Activated CD8-positive, alpha-beta memory T cell treated with anti-CD3 and anti-CD28 coated beads for 48 hours (primary cell): Measurements from ENCODE around the gene ZNF205.
"Not testable (repeated sequence)": the region's sequence is repeated elsewhere in the genome, so short reads cannot be mapped to it uniquely, and the experiment has no call there.

ENCODE experiments used
- DNase-seq, 3 experiments: peaks; one replicate each; pipeline ENCODE4 v3.0.0-alpha.2; 2020; ENCODE audit warnings: low read depth in 2 of 3, low spot score in 2 of 3

Gene ZNF205

DNA sequence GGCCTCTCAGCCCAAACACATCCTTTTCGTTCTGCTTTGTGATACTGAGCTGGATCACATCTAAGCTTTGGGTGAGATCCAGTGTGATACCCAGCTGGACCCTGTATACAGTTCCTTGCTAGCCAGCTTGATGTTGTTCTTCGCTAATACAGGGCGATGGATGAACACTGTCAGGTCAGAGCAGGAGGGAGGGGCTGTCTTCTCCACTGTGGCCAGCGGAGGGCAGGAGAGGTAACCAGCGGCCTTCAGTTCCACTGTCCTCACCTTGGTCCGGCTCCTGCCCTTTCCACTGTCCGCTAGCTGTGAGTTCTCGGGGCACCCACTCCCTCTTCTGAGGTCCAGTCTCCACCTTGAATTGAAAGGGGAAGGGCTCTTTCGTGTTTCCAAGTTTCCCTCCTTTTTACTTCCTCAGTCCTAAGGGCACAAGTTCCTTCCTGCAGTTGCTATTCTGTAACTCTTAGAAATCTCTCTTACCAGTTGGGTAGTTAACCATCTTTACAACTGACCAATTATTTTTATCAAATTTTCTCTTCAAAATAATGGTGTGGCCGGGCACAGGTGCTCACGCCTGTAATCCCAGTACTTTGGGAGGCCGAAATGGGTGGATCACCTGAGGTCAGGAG, 19.5 kb downstream of the ZNF205 start:
- DNase-seq: no peak

DNA sequence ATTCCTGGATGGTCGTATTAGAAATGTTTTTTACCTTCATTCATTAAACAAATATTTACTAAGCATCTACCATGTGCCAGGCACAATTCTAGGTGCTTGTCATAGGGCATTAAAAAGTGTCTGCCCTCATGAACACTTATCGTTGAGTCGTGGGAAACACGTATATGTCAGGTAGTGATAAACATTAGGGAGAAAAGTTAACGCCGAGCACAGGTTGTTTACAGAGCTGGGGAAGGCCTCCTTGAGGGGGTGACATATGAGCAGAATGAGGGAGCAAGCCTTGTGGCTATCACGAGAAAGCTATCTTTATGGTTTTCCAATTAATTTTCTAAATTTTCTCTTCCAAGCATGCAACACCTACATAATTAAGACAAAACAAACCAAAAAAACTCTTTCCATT, 21.5 kb downstream of the ZNF205 start:
- no peak for DNase-seq

DNA sequence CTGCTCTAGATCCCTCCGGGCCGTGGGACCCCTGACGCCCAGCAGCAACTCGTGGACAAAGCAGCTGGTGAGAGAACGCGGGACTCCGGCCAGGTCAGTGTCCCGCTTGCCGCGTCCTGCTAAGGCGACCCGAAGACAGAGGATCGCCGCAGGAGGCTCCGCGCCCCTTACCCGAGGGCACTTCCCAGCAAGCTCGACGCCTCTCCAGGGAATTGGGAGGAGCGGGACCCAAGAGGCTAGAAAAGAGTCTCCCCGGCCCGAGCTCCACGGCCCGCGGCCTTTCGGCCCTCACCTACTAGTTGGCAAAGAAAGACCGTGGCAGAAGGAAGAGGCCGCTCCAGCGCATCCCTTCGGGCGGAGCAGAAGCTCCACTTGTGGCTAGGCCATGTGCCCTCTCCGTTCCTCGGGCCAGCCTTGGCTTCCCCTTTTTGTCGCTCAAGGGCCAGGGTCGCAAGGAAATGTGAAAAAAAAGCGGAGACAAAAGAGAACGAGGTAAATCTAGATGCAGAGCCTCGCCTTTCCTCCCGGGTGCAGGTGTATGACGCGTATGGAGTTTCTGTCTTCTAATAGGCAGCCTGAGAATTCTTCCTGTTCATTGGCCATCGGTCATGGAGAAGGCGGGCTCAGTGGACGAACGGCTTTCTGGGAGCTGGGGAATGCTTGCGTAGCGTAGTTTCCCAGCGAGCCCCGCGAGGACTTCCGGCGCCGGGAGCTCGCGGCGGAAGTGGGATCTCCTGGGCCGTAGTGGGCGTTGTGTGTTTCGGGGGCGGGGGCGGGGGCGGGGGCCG, 22.1 kb downstream of the ZNF205 start, which contains the start of gene ZNF213:
TSS of gene ZNF213 (plus strand) at position 692 of the 788 bp plus-strand sequence. CDS start 2,252 bp downstream, outside the sequence.
- peak; percentile 53 to 80 (median 68) for DNase-seq

DNA sequence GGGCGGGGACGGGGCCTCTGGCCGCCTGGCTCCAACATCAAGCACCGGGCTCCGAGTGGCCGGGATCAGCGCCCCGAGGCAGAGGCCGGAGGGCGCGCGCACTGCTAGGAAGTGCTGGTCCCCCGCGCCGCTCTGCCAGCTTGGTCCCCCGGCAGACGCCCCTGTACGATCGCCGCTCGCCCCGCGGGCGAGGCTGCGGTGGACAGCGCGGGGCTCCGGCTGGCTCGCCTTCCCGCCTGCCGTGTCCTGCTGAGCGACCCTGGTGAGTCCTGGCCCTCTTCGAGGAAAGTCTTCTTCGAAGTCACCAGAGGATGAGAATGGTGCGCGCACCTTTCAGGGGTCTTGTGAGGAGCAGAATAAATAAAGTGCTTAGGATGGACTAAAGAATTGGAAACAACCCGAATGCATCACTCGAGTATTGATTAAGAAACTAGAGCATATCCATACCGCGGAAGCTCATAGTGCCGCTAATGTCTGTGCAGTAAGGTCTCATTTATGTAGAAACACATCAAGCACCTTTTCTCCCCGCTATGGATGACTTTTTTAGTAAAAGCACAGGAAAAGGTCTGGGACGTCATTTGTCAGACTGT, 22.8 kb downstream of the ZNF205 start:
- DNase-seq: no peak

DNA sequence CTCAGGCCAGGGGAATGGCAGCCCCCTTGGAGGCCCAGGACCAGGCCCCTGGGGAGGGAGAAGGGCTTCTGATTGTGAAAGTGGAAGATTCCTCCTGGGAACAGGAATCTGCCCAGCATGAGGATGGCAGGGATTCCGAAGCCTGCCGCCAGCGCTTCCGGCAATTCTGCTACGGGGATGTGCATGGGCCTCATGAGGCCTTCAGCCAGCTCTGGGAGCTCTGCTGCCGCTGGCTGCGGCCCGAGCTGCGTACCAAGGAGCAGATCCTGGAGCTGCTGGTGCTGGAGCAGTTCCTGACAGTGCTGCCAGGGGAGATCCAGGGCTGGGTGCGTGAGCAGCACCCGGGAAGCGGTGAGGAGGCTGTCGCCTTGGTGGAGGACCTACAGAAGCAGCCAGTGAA, 24.9 kb downstream of the ZNF205 start:
- no peak for DNase-seq

DNA sequence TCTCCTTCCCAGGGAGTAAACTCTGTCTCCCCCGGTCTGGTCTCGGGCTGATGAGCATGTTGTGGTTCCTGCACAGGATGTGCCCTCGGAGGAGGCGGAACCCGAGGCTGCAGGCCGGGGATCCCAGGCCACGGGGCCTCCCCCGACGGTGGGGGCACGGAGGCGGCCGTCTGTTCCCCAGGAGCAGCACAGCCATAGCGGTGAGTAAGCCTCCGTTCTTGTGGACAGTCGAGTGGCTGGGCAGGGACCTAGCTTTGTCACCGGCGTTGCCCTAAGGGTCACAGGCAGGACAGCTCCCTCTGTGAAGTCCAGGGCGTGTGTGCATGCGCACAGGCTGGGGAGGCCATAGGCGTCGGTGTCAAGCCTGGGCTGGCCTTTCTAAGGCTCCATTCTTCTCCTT, 26.0 kb downstream of the ZNF205 start:
- DNase-seq: no peak

DNA sequence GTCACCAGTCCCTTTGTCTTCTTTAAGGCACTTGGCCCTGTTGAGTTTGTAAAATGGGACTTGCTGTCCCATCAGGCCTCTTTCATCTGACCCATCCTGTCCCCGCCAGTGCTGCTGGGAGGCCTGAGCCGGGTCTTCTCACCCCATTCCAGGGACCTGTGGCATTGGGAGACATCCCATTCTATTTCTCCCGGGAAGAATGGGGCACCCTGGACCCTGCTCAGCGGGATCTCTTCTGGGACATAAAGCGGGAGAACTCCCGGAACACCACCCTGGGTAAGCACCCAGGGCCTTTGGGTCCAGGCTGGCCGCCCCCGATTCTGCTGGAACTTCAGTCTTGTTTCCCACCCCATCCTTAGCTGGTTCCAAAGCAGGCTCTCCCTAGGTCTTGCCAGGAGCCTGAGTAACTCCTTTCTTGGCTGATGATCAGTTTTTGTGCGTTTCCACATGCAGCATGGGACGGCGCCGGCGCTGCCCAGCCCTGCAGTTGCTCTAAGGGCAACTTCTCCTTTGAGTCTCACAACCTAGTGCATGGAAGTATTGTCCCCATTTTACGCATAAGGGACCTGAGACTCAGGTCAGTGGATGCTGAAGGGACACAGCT, 26.5 kb downstream of the ZNF205 start:
- DNase-seq: no peak

DNA sequence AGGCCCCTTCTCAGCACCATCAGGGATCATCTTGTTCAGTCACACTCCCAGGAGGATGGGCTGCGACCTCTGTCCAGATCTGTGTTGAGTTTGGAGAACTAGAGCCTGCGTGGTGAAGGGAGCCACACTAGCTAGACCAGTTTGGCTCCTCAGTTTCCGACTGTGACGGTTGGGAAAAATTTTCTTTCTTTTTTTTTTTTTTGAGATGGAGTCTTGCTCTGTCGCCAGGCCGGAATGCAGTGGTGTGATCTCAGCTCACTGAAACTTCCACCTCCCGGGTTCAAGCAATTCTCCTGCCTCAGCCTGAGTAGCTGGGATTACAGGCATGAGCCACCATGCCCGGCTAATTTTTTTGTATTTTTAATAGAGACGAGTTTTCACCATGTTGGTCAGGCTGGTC, 27.2 kb downstream of the ZNF205 start:
- not testable (repeated sequence) for DNase-seq

DNA sequence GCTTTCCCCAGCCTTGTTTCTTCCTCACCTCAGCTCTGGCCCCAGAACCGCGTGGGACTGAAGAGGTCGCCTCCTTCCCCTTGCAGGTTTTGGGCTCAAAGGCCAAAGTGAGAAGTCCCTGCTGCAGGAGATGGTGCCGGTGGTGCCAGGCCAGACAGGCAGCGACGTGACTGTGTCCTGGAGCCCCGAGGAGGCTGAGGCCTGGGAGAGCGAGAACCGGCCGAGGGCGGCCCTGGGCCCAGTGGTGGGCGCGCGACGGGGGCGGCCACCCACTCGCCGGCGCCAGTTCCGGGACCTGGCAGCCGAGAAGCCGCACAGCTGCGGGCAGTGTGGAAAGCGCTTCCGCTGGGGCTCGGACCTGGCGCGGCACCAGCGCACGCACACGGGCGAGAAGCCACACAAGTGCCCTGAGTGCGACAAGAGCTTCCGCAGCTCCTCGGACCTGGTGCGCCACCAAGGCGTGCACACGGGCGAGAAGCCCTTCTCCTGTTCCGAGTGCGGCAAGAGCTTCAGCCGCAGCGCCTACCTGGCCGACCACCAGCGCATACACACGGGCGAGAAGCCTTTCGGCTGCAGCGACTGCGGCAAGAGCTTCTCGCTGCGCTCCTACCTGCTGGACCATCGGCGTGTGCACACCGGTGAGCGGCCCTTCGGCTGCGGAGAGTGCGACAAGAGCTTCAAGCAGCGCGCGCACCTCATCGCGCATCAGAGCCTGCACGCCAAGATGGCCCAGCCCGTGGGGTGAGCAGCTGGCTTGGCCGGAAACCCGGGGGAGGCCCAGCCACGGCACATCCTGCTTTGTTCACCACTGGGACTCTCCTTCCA, 28.4 kb downstream of the ZNF205 start:
- DNase-seq: no peak

DNA sequence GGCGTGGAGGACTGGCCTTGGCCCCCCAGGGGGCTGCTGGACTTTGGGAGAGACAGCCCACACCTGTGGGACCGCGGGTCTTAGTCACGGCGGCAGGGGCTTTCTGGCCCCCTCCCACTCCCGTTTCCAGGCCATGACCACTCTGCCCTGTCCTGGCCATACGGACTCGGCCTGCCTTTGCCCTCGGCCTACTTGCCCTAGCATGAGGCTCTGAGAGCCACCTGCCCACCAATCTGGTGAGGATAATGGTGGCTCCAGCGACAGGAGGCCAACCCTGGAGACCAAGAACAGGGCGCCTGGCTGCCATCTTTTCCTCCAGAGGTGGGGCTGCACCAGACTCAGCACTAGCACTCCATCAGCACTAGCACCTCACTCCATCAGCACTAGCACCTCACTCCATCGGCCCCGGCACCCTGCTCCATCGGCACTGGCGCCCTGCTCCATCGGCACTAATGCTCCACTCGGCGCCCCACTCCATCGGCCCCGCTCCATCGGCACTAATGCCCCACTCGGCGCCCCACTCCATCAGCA, 29.5 kb downstream of the ZNF205 start:
- DNase-seq: no peak

DNA sequence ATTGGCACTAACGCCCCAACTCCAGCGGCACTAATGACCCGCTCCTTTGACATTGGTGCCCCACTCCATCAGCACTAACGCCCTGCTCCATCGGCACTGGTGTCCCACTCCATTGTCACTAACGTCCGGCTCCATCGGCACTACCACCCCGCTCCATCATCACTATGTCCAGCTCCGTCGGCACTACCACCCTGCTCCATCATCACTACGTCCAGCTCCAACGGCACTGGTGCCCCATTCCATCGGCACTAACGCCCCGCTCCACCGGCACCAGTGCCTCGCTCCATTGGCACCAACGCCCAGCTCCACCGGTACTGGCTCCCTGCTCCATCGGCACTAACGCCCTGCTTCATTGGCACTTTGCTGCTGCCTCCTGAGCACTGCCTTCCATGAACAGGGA, 29.9 kb downstream of the ZNF205 start:
- no peak for DNase-seq

DNA sequence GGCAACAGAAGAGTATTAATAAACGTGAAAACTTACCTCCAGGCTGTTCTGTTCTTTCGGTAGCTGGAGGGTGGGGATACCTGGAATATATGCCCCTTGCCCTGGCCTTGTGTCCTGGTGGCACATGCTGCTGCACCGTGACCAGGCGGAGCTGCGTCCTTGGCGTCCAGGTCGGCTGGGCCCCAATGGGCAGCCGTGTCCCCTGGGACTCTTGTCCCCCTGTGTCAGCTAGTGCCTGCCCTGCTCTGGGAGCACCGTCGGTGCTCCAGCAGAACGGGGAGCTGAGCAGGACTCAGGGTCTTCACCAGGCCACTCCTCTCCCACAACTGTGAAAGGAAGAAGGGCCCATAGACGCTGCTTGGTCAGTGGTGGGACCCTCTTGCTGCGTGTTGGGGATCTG, 30.4 kb downstream of the ZNF205 start:
- no peak for DNase-seq

DNA sequence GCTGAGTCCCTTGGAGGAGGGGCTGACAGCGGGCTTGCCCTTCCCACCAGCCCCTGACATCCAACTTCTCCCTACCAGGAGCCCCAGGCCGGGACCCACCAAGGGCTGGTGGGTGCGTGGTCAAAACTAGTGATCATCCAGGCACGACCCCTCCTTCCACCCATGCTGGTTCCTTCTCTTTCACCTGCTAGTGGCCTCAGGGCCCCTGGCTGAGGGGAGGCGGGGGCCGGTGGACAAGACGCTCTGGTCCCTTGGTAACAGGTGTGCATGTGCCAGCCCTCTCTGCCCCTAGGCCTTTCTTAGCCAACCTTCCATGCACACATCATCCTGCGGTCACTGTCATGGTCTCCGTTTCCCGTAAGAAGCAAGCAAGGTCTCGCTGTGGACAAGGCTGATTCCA, 30.8 kb downstream of the ZNF205 start:
- DNase-seq: no peak

DNA sequence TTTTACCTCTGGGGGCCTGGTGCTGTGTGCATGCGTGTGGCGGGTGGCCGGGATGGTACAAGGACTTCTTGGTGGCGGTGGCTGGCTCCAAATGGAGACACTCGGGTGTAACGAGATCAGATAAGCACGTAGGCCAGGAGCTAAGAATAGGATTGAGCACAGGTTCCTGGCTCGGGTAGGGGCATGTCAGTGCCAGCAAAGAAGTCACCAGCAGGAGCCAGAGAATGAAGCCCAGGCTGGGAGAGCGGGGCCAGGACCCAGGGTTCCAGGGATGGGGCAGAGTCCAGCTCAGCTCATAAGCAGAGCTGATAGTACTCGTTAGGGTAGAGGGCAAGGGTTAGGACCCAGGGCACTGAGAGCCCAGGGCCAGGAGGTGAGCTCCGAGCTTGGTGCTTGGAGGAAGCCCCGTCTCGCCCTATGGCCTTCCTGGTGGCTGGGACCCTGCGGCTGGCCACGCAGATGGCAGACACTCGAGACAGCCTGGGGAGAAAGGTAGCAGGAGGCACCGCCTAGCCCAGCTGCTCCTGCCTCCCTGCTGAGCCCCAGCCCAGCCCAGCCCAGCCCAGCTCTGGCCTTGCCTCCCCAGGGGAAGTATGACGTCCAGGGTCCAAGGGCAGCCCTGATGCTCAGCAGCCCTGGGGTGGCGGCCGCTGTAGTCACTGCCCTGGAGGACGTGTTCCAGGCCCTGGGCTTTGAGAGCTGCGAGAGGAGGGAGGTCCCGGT, 31.4 kb downstream of the ZNF205 start:
- DNase-seq: no peak

DNA sequence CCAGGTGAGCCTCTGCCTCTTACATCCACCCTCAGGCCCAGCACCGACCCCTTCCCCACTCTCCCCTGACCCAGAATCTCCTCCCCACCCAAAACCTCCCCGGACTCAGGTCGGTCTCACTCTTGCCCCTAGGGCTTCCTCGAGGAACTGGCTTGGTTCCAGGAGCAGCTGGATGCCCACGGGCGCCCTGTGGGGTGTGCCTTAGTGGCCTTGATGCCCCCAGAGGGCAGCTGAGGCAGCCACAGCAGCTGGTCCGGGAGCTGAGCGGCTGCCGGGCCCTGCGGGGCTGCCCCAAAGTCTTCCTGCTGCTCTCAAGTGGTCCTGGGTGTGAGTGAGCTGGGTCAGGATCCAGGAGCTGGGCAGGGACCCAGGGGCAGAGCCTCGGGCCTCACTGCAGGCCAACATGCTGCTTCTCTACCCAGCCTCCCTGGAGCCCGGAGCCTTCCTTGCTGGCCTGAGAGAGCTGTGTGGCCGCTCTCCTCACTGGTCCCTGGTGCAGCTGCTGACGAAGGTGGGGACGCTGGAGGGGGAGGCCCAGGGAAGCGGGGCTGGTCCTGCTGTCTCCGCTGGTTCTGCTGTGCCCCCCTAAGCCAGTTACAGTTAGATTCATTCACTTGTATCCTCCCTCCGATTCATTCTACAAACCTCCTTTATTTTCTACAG, 32.1 kb downstream of the ZNF205 start:
- DNase-seq: no peak

DNA sequence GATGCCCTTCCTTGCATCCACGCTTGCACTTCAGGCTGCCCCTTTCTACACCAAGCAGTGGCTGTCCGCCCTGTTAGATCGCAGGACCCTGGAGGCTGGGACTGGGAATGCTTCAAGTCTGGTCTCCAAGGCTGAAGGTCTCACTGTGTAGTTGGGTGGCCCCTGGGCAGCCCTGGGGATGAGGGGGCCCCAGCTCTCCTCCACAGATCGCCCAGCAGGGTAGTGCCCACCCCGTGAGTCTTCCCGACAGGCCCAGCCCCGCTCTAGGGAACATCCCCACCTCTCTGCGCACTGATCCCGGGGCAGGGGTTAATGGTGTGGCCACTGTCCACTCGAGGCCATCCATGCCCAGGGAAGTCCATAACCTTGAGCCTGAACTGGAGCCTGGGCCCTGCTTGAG, 32.8 kb downstream of the ZNF205 start:
- DNase-seq: no peak

DNA sequence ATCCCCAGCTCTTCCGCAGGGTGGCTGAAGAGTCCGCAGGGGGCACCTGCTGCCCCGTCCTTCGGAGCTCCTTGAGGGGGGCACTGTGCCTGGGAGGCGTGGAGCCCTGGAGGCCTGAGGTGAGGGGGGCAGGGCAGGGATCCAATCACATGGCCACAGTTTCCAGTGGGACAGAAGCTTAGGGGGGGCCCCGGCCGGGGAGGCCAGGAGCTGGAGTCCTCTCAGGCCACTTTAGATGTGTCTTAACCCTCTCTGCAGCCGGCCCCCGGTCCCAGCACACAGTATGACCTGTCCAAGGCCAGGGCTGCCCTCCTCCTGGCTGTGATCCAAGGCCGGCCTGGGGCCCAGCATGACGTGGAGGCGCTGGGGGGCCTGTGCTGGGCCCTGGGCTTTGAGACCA, 33.3 kb downstream of the ZNF205 start:
- no peak for DNase-seq

DNA sequence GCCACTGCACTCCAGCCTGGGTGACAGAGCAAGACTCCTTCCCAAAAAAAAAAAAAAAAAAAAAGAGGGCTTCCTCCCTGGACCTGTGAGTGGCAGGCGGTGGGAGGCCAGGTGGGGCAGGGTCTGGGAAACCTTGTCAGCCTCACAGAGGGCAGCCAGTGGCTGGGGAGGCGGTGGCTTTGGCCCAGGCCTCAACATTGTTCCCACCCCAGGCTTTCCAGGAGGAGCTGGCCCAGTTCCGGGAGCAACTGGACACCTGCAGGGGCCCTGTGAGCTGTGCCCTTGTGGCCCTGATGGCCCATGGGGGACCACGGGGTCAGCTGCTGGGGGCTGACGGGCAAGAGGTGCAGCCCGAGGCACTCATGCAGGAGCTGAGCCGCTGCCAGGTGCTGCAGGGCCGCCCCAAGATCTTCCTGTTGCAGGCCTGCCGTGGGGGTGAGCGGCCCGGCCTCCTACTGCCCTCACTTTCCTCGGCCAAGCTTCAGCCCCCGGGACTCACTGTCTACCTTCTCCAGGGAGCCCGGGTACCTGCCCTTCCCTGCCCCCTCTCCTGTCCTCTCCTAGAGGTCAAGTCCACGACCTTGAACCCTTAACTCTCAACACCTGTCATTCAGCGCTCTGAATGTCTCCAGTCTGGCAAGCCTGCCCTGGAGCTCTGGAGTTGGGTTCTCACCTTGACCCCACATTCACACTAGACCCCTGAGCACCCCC, 34.8 kb downstream of the ZNF205 start:
- DNase-seq: no peak

DNA sequence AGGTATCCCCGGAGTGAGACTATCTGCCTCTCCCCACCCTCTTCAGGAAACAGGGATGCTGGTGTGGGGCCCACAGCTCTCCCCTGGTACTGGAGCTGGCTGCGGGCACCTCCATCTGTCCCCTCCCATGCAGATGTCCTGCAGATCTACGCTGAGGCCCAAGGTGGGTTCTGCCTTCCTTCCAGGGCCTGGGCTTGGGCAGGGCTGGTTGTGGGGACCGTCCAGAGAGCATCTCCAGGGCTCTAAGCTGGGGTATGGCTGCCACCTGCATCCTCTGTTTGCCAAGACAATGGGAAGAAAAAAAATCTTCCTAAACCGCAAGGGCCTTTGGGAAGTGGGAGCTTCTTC, 35.3 kb downstream of the ZNF205 start:
- DNase-seq: no peak
